AG08395 (cell line): ENCODE data around the gene WSB1.
"Not testable (repeated sequence)": the region's sequence is repeated elsewhere in the genome, so short reads cannot be mapped to it uniquely, and the experiment has no call there.

ENCODE experiments used
- DNase-seq: peaks from one replicate; pipeline ENCODE4 v3.0.0; 2012; ENCODE audit warnings: mixed read lengths, low spot score

The WSB1 gene, protein sequence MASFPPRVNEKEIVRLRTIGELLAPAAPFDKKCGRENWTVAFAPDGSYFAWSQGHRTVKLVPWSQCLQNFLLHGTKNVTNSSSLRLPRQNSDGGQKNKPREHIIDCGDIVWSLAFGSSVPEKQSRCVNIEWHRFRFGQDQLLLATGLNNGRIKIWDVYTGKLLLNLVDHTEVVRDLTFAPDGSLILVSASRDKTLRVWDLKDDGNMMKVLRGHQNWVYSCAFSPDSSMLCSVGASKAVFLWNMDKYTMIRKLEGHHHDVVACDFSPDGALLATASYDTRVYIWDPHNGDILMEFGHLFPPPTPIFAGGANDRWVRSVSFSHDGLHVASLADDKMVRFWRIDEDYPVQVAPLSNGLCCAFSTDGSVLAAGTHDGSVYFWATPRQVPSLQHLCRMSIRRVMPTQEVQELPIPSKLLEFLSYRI

DNA sequence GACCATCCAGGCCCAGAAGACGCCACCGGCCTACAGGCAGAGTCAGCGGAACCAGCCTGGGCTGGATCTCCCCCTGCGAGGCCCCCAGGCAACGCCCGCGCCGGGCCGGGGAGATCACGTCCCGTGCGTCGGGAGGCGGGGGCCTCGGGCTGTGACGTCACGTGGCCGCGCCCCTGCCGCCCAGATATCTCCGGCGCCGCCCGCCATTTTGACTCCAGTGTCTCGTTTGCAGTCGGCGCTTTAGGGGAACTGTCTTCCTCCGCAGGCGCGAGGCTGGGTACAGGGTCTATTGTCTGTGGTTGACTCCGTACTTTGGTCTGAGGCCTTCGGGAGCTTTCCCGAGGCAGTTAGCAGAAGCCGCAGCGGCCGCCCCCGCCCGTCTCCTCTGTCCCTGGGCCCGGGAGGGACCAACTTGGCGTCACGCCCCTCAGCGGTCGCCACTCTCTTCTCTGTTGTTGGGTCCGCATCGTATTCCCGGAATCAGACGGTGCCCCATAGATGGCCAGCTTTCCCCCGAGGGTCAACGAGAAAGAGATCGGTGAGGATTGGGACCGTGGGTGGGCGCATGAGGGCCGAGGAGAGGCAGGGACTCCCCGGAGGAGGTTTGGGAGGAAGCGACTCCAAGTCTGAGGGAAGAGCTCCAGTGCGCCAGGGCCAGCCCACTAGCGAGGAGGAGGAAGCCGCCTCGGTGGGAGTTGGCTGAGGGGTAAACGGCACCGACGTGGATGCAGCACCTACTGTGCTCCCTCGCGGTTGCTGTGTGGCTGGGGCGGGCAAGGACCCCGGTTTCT, at the start of gene WSB1:
WSB1 (plus strand) TSS at position 217 of the 791 bp plus-strand sequence; CDS start at position 499, 282 bp downstream.
- peak; percentile 98 for DNase-seq

DNA sequence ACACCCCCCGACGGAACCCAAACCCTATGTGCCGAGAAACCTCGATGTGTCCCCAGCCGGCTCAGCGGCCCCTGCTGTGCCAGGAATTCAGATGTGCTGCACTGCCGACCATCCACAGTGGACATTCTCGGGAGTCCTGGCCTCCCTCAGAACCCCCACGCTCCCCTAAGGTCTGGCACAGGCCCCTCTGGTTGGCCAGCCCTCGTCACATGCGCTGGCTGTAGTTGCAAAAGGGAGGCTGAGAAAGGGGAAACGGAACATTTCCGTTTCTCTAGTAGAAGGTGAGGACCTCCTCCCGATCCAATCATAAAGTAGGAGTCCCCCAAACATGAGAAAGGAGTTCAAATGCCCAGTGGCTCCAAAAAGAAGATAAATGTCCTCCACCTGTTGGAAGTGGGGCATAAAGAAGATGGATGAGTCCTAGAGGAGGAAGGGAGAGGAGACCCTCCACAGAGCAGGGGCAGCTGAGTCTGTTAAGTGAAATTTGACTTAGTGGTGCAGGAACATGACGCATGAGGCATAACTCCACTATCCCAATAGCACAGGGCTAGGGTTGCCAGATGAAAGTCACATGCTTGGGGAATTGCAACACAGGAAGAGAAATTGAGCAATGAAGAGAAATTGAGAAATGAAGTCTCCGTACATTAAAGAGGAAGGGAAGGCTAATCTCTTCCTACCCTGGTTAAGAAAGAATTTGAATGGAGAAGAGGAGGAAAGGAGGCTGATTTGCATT, 49.3 kb upstream of the WSB1 start:
- DNase-seq, result peak; percentile 90

DNA sequence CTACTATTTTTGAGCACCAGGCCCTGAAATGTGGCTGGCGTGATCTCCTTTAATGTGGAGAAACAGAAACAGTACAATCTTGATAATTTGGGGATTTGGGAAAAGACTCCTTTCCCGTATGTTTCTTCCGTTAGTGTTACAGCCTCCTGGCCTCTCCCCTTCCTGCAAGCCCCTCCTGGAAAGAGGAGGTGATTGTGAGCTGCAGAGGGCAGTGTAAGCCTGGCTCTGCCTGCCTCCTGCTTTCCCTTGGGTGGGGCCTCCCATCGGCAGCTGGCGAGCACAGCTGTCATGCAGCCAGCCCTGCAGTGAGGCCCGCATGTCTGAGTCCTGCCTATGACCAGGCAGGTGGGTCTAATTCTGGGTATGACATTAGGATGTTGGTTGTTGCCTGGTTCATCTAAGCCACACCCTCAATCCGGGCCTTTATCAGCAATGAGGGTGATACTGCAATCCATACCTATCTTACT, 48.7 kb upstream of the WSB1 start:
- DNase-seq, result peak; percentile 90

DNA sequence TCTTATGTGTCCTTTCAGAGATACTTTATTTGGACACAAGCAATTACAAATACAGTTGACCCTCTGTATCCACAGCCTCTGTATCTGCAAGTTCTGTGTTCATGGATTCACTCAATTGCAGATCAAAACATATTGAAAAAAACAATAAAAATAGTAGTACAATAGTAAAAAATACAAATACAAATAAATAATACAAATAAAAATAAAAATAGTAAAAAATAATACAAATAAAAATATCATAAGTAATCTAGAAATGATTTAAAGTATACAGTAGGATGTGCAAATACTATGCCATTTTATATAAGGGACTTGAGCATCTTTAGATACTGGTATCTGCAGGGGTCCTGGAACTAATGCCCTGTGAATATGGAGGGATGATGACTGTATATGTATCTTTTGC, 47.4 kb upstream of the WSB1 start:
- no peak for DNase-seq

DNA sequence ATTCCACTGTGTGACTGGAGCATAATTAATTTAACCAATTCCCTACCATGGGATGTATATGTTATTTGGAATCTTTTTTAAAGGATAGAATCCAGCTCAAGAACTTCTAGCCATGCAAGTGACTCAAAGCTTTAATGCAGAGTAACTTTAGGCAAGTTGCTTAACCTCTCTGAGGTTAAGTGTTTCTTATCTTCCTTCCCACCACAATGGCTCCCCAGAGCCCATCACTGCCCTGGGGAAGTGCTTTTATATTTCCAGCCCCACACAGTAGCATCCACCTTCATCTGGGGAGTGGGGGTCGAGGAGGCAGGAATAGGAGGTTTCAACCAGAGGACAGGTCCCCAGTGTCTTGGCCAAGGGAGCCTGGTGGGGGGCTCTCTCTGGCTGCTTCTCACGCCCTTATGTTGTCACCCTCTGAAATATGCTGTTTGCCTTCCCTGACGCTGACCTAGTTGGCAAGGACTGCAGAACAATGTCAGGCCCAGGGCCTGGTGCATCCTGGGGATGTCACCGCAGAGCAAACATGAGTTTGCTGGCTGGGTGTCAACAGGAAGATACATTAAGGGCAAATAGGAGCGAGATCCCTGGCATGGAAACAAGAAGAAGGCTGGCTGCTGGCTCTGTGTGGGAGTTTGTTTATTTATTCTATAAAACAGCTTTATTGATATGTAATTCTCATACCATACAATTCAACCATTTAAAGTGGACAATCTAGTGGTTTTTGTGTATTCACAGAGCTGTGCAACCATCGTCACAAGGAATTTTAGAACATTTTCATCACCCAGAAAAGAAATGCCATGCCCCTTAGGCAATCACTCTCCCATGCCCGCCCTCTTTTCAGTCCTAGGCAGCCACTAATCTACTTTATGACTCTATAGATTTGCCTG, 46.6 kb upstream of the WSB1 start:
- peak; percentile 15 for DNase-seq

DNA sequence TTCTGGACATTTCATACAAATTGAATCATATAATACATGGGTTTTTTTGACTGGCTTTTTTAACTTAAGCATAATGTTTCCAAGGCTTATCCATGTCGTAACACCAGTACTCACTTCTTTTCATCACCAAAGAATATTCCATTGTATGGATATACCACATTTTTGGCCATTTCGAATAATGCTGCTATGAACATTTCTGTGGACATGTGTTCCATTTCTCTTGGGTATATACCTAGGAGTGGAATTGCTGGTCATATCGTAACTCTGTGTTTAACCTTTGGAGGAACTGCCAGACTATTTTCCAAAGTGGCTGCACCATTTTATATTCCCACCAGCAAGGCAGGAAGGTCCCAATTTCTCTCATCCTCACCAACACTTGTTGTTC, 46.0 kb upstream of the WSB1 start:
- DNase-seq, result no peak

DNA sequence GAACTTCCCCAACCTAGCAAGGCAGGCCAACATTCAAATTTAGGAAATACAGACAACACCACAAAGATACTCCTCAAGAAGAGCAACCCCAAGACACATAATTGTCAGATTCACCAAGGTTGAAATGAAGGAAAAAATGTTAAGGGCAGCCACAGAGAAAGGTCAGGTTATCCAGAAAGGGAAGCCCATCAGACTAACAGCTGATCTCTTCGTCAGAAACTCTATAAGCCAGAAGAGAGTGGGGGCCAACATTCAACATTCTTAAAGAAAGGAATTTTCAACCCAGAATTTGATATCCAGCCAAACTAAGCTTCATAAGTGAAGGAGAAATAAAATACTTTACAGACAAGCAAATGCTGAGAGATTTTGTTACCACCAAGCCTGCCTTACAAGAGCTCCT, 43.1 kb upstream of the WSB1 start:
- DNase-seq, result not testable (repeated sequence)

DNA sequence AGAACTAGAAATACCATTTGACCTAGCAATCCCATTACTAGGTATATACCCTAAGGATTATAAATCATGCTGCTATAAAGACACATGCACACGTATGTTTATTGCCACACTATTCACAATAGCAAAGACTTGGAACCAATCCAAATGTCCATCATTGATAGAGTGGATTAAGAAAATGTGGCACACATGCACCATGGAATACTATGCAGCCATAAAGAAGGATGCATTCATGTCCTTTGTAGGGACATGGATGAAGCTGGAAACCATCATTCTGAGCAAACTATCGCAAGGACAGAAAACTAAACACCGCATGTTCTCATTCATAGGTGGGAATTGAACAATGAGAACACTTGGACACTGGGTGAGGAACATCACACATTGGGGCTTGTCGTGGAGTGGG, 39.1 kb upstream of the WSB1 start:
- not testable (repeated sequence) for DNase-seq

DNA sequence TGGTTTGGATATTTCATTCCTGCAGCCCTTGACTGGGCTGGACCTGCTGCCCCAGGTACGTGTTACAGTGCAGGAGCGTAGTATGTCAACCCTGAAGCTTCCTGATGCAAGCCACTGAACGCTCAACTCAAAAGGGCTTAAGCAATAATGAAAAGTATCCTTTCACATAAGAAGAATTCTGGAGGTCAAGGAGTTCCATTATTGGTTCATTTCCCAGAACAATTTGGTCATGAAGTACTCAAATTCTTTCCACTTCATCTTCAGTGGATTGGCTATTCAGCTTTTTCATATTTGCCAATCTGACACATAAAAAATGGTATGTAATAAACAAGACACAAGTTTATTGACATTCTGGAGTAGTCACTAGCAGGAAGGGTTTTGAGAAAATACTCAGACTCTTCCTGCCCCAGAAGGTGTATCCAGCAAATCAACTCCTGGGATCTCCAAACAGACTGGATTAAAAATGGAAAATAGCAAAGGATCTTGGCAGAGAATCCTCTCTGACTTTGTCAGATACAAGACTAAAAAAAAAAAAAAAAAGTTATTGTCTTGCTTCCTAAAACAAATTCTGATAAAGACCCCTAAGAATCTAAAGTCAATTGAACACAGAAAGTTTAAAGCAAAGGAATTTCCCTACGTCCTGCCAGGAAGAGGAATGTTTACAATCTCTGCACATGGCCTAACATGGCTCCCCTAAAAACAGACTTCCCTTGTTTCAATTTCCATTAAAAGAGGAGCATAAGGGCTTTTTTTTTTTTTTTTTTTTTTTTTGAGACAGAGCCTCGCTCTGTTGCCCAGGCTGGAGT, 37.5 kb upstream of the WSB1 start:
- peak; percentile 45 for DNase-seq

DNA sequence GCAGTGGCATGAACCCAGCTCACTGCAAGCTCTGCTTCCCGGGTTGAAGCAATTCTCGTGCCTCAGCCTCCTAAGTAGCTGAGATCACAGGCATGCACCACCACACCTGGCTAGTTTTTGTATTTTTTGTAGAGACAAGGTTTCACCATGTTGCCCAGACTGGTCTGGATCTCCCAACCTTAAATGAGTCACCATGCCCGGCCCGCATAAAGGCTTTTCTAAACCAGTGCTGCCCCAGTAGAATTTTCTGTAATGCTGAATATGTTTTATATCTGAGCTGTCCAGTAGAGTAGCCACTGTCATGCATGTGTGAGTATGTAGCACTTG, 36.9 kb upstream of the WSB1 start:
- DNase-seq, result no peak

DNA sequence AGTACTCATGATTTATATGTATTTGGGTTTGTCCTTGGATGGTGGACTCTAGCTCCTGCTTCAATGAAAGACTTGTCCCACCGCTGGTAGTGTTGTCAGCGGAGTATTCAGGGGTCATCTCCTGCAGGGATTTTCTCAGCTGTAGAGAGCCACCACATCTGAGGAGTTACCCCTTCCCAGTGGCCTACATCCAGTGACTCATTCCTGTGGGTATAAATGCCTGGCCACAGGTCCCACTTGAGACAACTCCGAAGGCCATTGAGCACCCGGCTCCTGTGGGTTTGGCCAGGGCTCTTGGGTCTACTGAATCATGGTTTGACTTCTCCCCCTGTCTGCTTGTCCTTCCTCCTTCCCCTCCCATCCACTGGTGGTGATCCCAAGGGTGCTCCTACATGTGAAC, 34.6 kb upstream of the WSB1 start:
- no peak for DNase-seq

DNA sequence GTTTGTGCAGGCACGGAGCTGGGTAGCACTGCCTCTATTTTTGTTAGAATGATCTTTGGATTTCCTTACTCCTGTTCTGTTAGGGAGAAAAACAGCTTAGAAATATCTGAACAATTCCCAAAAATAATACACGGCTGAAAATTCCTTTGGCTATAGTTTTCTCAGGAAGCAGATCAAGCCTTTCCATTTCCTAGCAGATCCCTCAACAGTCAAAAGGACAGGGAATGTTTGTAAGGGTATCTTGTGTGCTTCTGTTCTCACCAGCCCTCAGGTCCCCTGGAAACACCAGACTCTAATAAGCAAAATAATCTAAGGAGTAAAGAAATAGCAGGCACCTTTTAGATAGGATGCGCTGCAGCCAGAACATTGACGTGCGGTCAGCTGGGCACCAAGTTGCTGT, 30.5 kb upstream of the WSB1 start:
- no peak for DNase-seq

DNA sequence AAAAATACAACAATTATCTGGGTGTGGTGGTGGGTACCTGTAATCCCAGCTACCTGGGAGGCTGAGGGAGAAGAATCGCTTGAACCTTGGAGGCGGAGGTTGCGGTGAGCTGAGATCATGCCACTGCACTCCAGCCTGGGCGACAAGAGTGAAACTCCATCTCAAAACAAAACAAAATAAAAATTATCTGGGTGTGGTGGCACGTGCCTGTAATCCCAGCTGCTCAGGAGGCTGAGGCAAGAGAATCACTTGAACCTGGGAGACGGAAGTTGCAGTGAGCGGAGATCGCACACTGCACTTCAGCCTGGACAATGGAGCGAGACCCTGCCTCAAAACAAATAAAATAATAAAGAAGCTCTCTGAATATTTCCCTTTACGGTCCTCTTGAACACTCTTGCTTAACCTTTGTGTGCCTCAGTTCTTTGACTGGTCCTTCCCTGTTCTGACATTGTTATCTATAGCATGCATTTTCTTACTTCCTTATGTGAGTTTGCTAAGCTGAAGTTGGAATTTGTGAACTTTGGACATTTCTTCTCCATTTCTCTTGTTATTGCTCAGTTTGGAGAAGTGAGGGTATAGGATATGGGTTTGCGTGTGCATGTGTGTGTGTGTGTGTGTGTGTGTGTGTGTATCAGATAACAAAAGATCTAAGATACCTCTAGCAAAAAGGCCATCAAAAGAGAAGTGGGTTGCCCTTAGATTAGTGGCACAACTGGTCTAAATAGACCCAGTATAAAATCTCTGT, 29.7 kb upstream of the WSB1 start:
- DNase-seq, result no peak

DNA sequence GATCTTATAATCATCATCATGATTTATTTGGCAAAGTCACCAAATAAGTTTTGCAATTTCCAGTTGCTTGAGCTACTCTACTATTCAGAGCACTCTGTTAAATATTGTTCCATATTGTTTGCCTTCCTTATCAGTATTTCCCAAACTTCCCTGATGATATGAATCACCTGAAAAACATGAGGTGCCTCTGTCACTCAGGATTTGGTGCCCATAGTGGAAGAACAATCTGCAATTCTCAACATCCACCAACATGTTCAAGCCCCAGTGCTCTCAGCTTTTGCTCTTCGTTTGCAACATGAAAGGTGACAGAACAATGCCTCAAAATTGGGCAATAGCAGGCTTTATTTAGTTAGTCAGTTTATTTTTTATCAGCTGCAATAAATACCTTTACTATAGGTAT, 28.6 kb upstream of the WSB1 start:
- no peak for DNase-seq

DNA sequence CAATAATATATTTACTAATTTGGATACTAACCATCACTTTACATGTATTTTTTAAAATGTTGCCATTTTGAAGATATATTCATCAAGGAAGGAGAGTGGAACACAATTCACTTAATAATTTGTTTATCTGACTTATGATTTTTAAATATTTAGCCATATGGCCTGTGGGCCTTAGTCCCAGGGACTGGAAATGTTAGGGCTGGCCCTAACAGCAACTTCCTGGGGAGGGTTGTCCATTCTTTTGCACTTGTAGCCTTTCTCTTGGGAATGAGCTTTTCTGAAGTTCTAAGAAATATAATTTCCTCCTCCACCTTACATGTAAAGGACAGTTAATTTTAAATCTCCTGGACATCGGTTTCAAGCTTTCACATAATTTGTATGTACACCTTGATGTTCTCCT, 27.7 kb upstream of the WSB1 start:
- DNase-seq, result no peak

DNA sequence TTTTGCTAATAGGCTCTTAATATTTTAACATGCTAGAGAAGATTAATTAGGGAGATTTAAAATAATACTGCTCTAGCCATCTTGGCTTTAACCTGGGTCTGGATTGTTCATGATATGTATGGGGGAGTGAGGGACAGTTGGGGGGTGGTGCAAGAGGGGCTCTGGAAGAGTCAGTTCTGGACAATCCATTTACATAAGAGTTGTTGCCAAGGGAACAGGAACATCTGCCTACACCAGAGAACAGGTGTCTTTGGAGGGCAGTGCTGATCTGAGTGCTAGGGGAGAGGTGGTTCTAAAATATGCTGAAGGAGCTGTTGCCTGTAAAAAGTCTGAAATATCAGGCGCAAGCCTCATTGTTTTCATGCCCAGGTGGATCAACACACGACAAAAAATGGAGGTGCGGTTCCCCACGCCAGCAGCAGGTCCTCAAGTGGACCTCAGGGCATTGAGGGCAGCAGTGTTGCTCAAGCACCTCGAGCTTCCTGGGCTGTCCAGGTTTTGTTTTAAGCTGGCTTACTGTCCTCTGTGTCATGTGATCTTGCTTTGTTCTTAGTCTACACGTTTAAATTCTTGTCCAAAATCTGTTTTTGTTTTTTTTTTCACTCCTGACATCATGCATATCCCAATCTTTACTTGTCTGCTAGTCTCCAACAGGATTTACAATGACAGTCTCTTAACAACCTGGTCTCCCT, 25.4 kb upstream of the WSB1 start:
- DNase-seq, result no peak

DNA sequence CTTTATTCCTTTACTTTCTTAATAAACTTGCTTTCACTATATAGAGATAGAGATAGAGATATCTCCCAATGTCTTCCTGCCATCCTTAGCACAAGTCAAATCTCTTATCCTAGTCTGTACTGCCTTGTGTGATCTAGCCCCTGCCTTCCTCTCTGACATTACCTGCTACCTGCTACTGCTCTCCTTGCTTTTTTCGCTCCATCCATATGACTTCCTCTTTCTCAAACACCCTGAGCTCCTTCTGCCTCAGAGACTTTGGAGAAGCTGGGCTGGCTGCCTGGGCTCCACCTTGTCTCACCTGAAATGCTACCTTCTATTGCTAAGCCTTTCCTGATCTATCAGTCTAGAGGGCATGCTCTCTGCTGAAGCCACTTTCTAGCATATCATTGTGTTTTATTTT, 24.7 kb upstream of the WSB1 start:
- DNase-seq, result no peak

DNA sequence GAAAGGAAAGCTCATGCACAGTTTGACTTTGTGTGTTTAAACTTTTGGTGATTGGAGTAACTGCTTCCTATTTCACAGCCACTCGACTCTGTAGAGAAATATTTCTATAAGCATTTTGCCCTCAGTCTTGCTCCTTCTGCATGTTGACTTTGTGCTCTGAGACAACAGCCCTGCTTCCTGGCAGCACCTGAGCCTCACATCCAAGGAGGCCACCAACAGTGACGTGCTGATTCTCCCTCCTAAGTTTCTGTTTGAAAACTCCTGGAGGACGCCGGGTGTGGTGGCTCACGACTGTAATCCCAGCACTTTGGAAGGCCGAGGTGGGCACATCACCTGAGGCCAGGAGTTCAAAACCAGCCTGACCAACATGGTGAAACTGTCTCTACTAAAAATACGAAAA, 23.9 kb upstream of the WSB1 start:
- no peak for DNase-seq

DNA sequence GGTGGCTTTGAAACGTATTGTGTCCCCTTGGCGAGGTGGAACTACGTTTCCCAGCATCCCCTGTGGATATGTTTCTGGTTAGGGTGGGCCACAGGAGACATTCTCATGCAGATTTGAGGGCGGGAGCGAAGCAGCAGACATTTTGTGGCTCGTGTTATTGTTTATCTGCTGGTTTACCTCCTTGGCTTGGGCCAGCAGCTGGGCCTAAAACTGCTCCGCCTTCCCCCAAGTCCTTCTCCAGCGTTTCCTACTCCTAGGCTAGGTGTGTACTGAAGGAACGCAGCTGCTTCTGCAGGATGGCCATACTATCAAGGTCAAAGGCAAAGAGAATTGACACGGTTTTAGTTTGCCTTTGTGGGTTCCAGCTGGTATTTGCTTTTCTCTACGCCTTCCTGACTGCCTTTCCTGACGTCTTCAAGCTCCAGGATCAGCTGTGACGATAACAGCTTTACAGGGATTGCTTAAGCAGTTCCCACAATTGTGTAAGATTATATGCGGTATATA, 17.2 kb upstream of the WSB1 start:
- DNase-seq, result no peak
